22Rv1 (cell line): ENCODE results near the gene ZYX.

Experiments used
- CTCF ChIP-seq: fragments of 450-650 bp; IDR thresholded peaks from 2 replicates; pipeline ENCODE4 v1.5.1; 2017; ENCODE audit warnings: mild to moderate bottlenecking
- ZFX ChIP-seq: fragments of 450-650 bp; IDR thresholded peaks from 2 replicates; pipeline ENCODE4 v1.6.1; 2017; ENCODE audit warnings: antibody characterized with exemption, borderline replicate concordance

DNA sequence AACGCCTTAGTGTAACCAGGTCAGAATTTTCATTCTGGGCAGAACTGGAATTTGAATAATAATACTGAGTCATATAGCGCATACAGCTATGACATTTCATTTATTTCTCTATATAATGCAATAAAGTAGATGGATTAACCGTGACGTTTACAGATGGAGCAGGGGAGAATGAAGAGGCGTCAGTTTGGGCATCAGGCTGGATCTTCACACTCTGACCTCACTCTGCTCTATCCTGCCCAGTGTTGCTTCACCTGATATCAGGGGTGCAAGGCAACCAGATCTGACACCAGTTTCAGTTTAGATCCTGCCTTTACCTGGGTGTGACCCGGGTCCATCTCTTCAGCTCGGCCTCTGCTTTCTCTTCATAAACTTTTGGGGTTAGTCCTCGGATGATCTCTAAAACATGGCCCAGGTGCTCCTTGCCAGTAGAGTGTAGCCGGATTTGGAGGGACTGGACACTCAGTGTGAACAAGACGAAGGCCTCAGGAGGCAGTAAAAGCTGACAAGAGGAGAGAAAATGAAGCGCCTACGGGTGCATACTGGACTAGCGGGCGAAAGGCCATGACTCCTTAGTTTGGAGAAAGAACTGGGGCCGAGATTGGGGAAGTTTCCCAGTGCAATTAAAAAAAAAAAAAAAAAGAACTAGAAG, 1.4 kb upstream of the ZYX start:
- TF ChIP-seq CTCF (no peak), ZFX (no peak)
